HepG2 (cell line): ENCODE data around the gene CARHSP1. TPM values are rescaled to one million over a fixed set of nuclear protein-coding genes. Genes with fewer than 3 reads are reported as not detected.

ENCODE experiments used
- AFF4 ChIP-seq: sonication (generic); formaldehyde crosslinking; IDR thresholded peaks from 2 replicates; pipeline ENCODE4 v1.4.0; 2020; ENCODE audit warnings: missing genetic modification reagents
- BCLAF1 ChIP-seq: fragments of 450-650 bp; IDR thresholded peaks from 2 replicates; pipeline ENCODE4 v1.6.1; 2017; ENCODE audit warnings: mild to moderate bottlenecking
- CHD2 ChIP-seq: IDR thresholded peaks from 2 replicates; pipeline ENCODE4 v1.6.1; 2011; ENCODE audit warnings: low read depth, low read length, improper control_type of control experiment
- CREM ChIP-seq, 2 experiments: sonication (generic) in 1 of 2; formaldehyde crosslinking in 1 of 2; IDR thresholded peaks; 2 replicates each; pipeline versions ENCODE4 v1.4.0 to v1.6.1; 2016 to 2020; ENCODE audit warnings: antibody characterized with exemption in 1 of 2, mild to moderate bottlenecking in 1 of 2, missing genetic modification reagents in 1 of 2
- MAFK ChIP-seq, 2 experiments: IDR thresholded peaks in 1 of 2; conservative IDR thresholded peaks in 1 of 2; 2 replicates each; pipeline ENCODE4 v1.6.1; 2011; ENCODE audit warnings: improper control_type of control experiment in 2 of 2, low read length in 2 of 2
- RARA ChIP-seq: IDR thresholded peaks from 2 replicates; pipeline ENCODE4 v1.6.1; 2016; ENCODE audit warnings: missing genetic modification reagents, missing compliant biosample characterization
- REXO4 ChIP-seq: sonication (generic); formaldehyde crosslinking; IDR thresholded peaks from 2 replicates; pipeline ENCODE4 v1.8.0; 2022; ENCODE audit warnings: missing genetic modification reagents, mild to moderate bottlenecking, borderline replicate concordance
- RXRB ChIP-seq: IDR thresholded peaks from 2 replicates; pipeline ENCODE4 v1.6.1; 2016; ENCODE audit warnings: borderline replicate concordance, missing genetic modification reagents, missing compliant biosample characterization
- SETDB1 ChIP-seq: sonication (generic); formaldehyde crosslinking; IDR thresholded peaks from 2 replicates; pipeline ENCODE4 v1.5.1; 2020; ENCODE audit warnings: missing genetic modification reagents, mild to moderate bottlenecking, borderline replicate concordance
- SIX1 ChIP-seq: sonication (generic); formaldehyde crosslinking; IDR thresholded peaks from 2 replicates; pipeline ENCODE4 v1.4.0; 2020; ENCODE audit warnings: missing genetic modification reagents, borderline replicate concordance
- SP2 ChIP-seq: sonication (generic); formaldehyde crosslinking; IDR thresholded peaks from 2 replicates; pipeline ENCODE4 v1.5.1; 2020; ENCODE audit warnings: mild to moderate bottlenecking, missing genetic modification reagents
- SSRP1 ChIP-seq: IDR thresholded peaks from 2 replicates; pipeline ENCODE4 v1.6.1; 2016; ENCODE audit warnings: control low read depth
- XRCC5 ChIP-seq: fragments of 200-400 bp; formaldehyde crosslinking; optimal IDR thresholded peaks from 2 replicates; pipeline ENCODE3; 2017; ENCODE audit warnings: mild to moderate bottlenecking, low read length
- ZBTB2 ChIP-seq: sonication (generic); formaldehyde crosslinking; IDR thresholded peaks from 2 replicates; pipeline ENCODE4 v1.8.0; 2022; ENCODE audit warnings: low read depth, missing genetic modification reagents
- ZFP1 ChIP-seq: IDR thresholded peaks from 2 replicates; pipeline ENCODE4 v1.6.1; 2016
- ZMYM2 ChIP-seq: sonication (generic); formaldehyde crosslinking; IDR thresholded peaks from 2 replicates; pipeline ENCODE4 v1.8.0; 2022; ENCODE audit warnings: mild to moderate bottlenecking, missing genetic modification reagents
- ZNF3 ChIP-seq: IDR thresholded peaks from 2 replicates; pipeline ENCODE4 v1.7.0; 2017; ENCODE audit warnings: inconsistent platforms
- ZNF354B ChIP-seq: sonication (generic); formaldehyde crosslinking; IDR thresholded peaks from 2 replicates; pipeline ENCODE4 v1.8.0; 2022; ENCODE audit warnings: mild to moderate bottlenecking, missing genetic modification reagents
- ZNF546 ChIP-seq: sonication (generic); formaldehyde crosslinking; conservative IDR thresholded peaks from 2 replicates; pipeline ENCODE4 v1.8.1; 2023; ENCODE audit warnings: mild to moderate bottlenecking, missing genetic modification reagents
- ZNF713 ChIP-seq: sonication (generic); formaldehyde crosslinking; IDR thresholded peaks from 2 replicates; pipeline ENCODE4 v1.4.0; 2020; ENCODE audit warnings: mild to moderate bottlenecking, missing genetic modification reagents
- ZNF75D ChIP-seq: sonication (generic); formaldehyde crosslinking; IDR thresholded peaks from 2 replicates; pipeline ENCODE4 v1.8.1; 2023; ENCODE audit warnings: missing genetic modification reagents, mild to moderate bottlenecking, borderline replicate concordance
- polyA plus RNA-seq, 8 experiments: library from polyadenylated mRNA; depleted of rRNA in 3 of 8; stranded (reverse) in 7 of 8; unstranded in 1 of 8; fragments of >200 nt; fragmentation: Illumina TruSeq in 4 of 8; extraction: Trizol in 4 of 8; gene quantifications; 2 replicates each; pipeline versions ENCODE4 v1.2.1 to v1.2.3, GENCODE V29; 2011 to 2016; ENCODE audit warnings: low read depth in 4 of 8, missing spikeins in 1 of 8, mixed read lengths in 1 of 8; ENCODE audit not compliant: insufficient read depth in 1 of 8
- total RNA-seq, 5 experiments: library from RNA; depleted of rRNA; stranded (reverse); fragments of >200 nt; fragmentation: Illumina TruSeq; extraction: Trizol; gene quantifications; 2 replicates each; pipeline ENCODE4 v1.2.3, GENCODE V29; 2016; ENCODE audit warnings: low read depth in 1 of 5
- TF ChIP-seq, protein P1 (sequence below): sonication (generic); formaldehyde crosslinking; IDR thresholded peaks from 2 replicates; pipeline ENCODE4 v1.5.1; 2020; ENCODE audit warnings: missing genetic modification reagents, mild to moderate bottlenecking, borderline replicate concordance

CARHSP1 gene
- total and polyA plus RNA-seq, 2 of the 13 experiments (the other 11 are each of a cell fraction or from before 2014, with no cell fraction given), result 173 to 345 TPM

DNA sequence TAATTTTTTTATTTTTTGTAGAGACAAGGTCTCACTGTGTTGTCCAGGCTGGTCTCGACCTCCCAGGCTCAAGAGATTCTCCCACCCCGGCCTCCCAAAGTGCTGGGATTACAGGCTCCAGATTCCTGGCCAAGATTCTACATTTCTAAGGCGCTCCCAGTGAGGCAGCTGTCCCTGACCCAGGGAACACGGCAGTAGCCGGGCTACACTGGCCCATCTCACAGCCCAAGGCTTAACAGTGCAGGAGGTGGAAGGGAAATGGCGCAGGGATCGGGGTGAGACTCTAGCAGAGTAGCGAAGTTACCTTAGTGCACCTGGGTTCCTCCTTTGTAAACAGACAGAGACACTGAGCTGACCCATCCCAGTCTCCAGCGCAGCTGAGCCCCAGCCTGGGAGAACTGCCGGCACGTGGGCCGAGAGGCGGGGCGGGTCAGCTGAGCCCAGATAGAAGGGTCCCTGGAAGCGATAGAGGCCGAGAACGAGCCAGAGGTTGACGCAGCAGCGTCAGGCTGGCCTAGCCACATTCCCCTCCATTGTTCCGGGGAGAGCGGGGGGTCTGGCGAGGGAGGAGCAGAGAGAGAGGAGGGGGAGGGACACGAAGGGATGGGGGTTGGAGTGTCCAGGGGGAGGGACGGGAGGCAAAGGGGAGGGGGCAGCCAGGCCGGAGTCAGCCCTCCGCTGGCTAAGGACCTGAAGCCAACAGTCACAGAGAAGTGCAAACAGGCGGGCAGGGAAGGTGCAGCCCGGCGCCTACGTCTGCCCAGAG lies 2.5 kb downstream of the CARHSP1 start (continued):
- no peak for TF ChIP-seq BCLAF1
- TF ChIP-seq ZBTB2, result no peak
- TF ChIP-seq, protein P1, sequence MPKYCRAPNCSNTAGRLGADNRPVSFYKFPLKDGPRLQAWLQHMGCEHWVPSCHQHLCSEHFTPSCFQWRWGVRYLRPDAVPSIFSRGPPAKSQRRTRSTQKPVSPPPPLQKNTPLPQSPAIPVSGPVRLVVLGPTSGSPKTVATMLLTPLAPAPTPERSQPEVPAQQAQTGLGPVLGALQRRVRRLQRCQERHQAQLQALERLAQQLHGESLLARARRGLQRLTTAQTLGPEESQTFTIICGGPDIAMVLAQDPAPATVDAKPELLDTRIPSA (CRISPR knock-in tag), result peak; percentile 85; the same call in 1 of the 2 replicates
- TF ChIP-seq ZNF713 (CRISPR knock-in tag), result no peak
- no peak for TF ChIP-seq SIX1 (CRISPR knock-in tag)
- no peak for TF ChIP-seq ZFP1 (CRISPR knock-in tag)
- no peak for TF ChIP-seq AFF4
- no peak for TF ChIP-seq ZNF75D (CRISPR knock-in tag)
- no peak for TF ChIP-seq MAFK (conservative IDR thresholded peaks at IDR 0.05 in 1 of 2, IDR thresholded peaks at IDR 0.05 in 1 of 2; ENCODE audit: low read length in 2 of 2)
- peak; percentile 62 for TF ChIP-seq RXRB (CRISPR knock-in tag)
- peak; percentile 79 for TF ChIP-seq XRCC5
- TF ChIP-seq RARA, result peak; percentile 69
- 0 out of 2 replicates have a peak, but pooled peaks have one; percentile 70 for TF ChIP-seq SETDB1 (CRISPR knock-in tag)
- peak; percentile 54; the same call in 1 of the 2 replicates for TF ChIP-seq CHD2
- no peak for TF ChIP-seq ZNF354B (CRISPR knock-in tag)
- no peak for TF ChIP-seq REXO4 (CRISPR knock-in tag)
- TF ChIP-seq SSRP1 (CRISPR knock-in tag), result 0 out of 2 replicates have a peak, but pooled peaks have one; percentile 36
- TF ChIP-seq CREM (IDR thresholded peaks at IDR 0.05), result peak; percentile 26; the same call in 1 of the 2 replicates
- no peak for TF ChIP-seq CREM (CRISPR knock-in tag; IDR thresholded peaks at IDR 0.05)
- TF ChIP-seq ZNF3, result no peak
- TF ChIP-seq ZNF546 (CRISPR knock-in tag), result no peak
- peak; percentile 48 for TF ChIP-seq SP2 (CRISPR knock-in tag)
- no peak for TF ChIP-seq ZMYM2 (CRISPR knock-in tag)
